GM19324 (cell line): Measurements from ENCODE around the gene FAM216B.
"Not testable (repeated sequence)": the region's sequence is repeated elsewhere in the genome, so short reads cannot be mapped to it uniquely, and the experiment has no call there.

ENCODE experiments used
- ATAC-seq: cut with Tn5 transposase; IDR thresholded peaks from one replicate; pipeline ENCODE4 v1.9.1; 2021; ENCODE audit warnings: mild to moderate bottlenecking, moderate library complexity; ENCODE audit not compliant: unreplicated experiment, low FRiP score

The FAM216B gene

DNA sequence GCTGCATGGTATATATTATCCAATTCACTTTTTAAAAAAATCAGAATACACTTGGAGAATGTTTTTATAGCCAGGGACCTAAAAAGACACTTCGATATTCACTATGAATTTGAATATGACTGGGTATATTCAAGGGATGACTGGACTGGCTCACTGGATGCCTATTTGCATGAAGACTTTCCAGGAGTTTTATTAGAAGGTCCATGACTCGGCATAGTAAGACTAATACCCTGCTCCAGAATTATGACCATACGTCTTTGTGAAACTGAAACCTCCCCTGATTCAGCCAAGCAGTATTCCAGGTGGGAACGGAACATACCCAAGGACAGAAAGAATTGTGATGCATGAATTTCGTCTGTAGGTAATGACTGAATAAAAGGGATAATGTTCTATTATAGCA is 3.9 kb upstream of the FAM216B start:
- no peak for ATAC-seq

DNA sequence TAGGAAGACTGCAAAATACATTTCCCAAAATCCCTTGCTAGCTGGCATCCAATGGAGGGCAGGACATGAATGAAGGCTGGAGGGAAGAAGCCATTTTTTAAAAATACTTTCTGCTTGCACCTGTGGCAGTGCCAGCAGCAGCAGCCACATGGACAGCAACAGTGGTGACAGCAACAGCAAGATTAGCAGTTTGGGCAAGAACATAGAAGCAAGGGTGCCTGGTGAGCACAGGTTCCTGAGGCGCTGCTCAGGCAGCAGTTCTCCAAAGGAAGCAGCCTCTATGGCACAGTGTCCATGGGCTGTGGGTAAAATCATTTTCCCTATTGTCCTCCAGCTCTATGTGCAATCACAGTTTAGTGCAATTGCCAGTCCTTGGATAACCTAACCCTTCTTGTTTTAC is 1.3 kb upstream of the FAM216B start:
- no peak for ATAC-seq

DNA sequence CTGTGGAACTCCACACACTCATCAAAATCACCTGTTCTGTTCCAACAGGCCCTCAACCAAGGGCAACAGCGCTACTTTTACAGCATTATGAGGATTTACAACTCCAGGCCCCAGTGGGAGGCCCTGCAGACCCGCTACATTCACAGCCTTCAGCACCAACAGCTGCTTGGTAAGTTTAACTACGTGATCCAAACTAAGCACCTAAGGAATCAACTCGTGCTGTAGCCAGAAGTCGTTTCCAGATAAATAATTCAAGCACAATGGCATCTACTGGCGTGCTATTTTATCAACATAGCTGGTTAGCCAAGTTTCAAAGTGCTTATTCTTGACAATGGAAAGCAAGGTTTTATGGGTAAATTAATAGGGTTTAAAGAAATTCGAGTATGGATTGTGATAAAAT is 5.3 kb downstream of the FAM216B start:
- ATAC-seq: no peak

DNA sequence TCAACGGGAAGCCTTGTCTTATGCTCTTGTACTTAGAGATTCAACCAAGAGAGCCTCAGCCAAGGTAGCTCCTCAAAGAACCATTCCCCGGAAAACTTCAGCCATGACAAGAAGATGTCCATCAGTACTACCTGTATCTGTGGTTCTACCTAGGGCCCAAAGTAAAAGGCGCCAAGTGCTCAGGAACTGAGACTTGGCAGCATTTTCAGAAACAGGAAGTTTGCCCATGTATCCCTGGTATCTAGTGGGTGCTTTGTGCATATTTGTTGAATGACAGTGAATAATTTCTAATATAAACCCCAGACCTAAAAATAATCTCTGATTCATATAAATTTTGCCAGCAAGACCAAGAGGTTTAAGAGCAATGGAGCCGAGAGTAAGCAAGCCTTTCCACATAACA is 7.2 kb downstream of the FAM216B start:
- no peak for ATAC-seq

DNA sequence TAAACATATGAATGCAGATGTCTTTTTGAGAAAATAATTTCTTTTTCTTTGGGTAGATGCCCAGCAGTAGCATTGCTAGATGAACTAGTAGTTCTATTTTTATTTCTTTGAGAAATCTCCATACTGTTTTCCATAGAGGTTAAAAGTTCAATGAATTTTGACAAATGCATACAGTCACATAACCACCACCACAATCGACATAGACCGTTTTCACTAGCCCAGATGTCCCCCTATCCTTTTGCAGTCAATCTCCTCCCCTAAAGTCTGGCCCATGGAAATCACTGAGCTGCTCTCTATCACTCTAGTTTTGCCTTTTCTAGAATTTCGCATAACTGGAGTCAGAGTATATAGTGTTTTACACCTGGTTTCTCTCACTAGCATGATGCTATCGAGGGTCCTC is 10.8 kb downstream of the FAM216B start:
- no peak for ATAC-seq

DNA sequence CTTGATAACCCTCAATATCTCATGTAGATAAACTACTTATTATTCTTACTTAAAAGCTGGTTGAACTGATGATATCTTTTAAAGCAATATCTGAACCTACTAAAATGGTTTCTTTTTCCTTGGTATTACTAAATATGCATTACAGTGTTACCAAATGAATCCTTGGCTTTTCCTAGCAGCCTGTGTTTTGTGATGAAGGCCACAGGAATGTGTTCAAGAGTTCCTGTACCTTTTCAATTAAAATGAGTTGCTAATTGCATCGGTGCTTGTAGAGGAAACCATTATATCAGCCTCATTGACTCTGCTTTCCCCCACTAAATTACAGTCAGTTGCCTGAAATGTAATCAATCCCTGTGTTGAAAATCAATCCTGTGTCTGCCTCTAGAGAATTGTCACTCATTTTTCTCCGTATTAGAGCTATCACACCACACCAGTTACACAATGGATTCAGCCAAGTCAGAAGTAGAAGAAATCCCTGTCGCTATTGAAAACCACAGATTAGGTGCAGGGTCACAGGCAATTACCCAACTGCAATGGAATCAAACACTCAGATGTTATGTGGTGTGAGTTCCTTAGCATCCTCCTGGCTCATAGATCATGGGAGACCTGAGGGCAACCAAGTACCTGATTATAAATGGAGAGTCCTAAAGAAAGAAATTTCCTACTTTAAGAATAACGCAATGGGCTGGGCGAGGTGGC is 13.3 kb downstream of the FAM216B start:
- no peak for ATAC-seq

DNA sequence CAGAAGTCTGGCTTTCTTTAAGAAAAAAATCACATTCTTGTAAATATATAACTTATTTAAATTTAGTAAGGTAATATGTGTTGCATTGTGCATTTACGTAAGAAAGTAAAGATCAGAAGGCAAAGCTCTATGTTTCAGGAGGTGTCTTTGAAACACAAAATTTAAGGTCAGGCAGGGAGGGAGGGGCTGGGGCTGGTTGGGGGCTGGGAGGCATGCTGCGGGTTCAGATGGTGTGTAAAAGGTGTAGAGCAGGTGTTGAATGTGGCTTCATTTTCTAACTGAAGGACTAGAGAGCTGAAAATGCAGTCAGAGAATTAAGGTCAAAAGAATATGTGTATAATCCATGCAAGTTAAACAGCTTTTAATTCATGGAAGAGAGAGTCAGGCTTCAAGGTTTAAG is 14.3 kb downstream of the FAM216B start:
- ATAC-seq: no peak

DNA sequence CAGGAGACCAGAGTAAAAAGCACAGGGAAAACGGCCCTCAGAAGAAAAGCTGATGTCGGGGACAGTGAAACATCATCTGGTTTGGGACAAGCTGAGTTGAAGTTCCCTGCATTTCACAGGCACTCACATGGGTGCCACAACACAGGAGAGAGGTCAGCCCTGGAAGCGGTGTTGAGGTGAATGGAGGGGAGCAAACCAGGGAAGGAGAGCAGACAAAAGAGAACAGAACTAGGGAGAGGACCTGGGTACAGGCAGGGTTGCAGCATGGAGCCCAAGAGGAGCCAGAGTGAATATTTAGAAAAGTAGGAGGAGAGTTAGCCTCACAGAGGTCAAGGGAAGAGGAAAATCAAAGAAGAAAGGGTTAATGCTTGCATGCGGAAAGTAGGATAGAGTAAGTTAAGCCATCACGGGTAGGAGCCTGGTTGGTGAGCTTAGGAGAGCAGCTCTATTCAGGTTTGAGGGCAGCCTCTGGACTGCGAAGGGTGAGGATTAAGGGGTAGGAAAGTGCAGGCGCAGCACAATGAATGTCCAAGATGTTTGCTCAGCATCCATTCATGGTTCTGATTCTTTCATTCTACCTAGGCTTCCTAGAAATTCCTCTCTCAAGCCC is 15.5 kb downstream of the FAM216B start:
- ATAC-seq: no peak

DNA sequence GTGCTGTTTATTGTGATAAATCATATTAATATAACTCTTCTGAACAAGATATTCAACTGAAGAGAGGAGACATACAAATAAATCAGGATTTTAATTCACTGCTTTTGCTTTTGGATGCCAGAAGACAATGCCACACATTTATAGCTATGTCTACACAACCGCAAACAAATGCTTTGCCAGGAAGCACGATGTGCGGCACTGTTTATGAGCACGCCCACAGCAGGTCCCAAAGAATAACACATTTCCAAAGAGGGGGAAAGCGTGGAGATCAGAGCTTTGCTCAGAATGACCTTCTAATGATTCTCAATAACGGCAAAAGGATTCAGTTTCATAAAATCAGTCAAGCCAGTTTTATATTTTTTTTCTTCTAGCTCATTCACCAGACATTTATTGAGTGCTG is 16.7 kb downstream of the FAM216B start:
- no peak for ATAC-seq

DNA sequence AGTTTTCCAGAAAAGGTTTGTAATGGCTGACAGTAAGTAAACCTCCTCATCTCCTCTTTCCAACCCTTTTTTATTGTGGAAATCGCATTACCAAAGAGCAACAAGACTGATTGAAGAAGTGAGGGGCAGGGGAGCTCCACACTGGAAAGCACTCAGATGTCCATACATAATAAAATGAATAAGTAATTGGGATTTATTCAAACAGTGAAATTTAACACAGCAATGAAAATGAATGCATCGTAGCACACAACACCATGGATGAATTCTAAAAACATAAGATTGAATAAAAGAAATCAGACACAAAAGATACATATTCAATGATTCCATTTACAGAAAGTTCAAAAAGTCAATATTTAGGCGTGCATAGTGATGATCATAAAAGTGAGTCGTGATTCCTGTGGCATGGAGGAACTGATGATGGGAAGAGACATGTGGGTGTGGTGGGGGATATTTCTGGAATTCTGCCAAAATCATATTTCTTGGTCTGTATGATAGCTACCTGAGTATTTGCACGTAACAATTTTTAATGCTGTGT is 18.8 kb downstream of the FAM216B start:
- no peak for ATAC-seq

DNA sequence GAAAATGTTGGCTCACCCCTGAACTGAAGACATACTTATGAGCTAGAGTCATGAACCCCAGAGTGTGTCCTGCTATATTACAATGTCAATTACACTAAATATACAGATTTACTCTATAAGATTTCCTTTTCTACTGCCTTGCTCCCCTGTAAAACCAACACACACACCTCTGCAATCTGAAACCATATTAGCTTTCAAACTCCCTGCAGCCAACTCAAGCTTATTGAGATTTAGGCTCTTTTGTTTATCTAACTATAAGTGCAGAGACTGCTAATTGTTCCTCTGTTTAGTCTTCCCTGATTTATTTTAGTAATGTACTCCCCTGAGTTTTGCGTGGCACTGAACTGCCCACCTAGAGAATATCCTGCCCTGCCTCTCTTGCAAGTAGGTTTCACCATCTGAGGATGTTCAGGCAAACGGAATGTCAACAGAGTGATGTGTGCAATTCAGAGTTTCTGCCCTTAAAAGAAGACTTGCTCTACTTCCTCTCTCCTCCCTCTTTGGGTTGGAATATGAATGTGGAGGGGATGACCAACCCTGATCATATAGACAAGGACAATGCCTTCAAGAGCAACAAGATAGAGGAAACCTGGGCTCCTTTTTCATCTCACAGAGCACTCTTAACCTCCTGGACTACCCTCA is 22.3 kb downstream of the FAM216B start:
- no peak for ATAC-seq

DNA sequence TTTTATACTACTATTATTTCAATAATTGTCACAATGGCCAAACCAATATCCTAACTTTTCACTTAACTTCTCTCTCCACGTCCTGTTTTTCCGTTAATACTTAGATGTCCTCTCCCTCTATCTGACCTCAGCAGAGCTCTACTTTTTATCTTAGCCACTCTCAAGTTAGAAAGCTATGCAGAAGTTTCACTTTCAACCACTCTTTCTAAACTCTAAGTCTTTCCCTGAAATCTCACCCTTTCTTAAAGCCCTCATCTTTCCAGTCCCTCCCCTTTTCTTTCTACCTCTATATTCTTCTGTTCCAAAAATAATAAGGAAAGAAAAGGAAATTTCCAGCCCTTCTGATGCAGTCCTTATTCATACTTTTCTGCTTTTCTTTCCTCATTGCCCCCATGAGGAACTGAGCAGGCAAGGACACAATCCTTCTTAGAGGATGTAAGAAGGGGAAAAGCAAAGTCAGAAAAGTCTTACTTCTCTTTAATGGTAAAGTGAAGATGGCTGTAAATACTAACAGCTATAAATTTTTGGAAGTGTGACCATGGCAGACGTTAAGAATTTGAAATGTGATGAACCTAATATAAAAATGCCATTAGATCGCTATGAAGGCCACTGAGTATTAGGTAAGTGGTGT is 23.0 kb downstream of the FAM216B start:
- ATAC-seq: no peak

DNA sequence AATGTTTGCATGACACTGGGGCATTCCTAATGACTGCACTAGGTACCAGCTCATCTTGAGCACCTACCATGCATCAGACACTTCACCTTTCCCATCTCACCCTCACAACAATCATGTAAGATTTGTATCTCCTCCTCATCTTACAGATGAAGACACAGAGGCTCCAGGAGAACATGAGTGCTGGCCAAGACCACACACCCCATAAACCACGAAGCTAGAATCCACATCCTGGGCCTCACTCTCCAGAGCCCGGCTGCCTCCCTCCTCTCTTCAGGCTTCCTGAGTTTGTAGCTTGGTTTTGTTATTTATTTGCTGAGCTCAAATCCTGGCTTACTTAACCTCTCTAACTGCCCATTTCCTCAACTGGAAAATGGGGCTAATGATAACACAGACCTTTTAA is 25.9 kb downstream of the FAM216B start:
- no peak for ATAC-seq

DNA sequence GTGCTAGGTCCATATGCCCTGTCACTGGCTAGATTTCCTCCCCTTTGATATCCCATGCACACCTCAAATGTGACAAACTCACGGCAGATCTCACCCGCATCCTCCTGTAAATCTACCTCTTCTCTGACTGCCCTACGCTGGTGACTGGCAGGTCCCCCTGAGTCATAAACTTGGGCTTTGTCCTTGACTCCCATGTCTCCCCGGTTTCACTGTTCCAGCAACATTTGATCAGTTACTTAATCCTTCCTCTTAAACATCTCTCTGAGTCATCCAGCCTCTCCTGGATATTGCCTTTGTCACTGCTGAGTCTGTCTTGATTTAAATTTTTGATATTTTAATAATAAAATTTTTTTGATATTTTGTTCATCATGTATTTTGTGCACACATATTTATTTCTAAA is 26.5 kb downstream of the FAM216B start:
- ATAC-seq: no peak

DNA sequence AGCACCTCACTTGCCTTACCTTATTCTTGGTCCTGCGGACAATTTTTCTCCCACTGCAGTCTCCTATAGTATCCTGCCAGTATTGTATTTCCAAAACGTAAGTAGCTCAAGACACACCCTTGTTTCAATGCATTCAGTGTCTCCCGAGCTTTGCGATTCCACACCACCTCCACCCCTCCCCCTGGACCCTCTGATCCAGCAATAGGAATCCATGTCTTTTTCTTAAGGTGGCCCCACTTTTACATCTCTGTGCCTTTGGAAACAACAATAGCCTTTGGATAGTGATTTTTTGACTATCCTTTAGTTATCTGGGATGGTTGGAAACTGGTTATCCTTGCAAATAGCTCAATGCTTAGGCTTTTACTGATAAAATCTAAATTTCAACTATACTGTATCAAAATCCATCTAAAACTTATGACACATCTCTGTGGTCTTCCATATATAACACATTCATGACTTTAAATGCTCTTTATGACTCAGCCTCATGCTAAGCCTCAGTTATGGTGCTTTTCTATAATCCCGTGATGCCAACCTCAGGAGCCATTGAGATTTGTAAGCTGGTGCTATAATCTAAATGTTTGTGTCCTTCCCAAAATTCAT is 27.1 kb downstream of the FAM216B start:
- ATAC-seq: no peak

DNA sequence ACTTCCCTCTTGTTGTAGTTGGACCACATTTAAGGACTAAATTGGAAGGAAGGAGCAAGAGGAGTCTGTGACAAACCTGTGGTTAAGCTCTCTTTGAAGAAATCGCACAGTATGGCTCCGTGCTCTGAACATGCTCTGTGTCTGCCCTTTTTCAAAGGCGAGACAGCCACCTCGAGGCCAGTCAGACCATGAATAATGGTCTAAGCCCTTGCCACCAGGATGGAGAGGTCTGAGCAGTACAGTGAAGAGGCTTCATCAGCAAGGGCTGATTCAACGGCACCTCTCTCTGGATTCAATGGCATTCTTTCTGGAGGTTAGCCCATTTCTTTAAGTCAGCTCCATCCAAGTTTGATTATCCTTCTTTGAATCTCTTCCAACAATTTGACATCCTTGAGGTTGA is 30.9 kb downstream of the FAM216B start:
- no peak for ATAC-seq

DNA sequence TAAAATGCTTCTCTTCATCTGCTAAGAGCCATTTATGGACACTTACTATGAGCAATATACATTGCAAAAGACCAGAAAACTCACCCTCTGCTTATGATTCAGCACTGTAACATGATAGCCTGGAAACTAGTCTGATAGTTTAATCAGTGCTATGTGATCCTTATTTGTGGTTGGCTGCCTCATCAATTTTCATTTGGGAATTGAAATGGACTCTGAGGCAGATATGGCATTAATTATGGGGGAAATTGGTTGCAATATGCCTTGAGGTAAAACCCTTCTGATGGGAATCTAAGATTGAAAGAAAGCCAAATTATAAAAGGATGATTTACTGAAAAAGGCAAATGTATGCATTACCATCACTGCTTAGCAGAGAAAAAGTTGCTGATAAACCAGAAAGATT is 33.5 kb downstream of the FAM216B start:
- ATAC-seq: no peak

DNA sequence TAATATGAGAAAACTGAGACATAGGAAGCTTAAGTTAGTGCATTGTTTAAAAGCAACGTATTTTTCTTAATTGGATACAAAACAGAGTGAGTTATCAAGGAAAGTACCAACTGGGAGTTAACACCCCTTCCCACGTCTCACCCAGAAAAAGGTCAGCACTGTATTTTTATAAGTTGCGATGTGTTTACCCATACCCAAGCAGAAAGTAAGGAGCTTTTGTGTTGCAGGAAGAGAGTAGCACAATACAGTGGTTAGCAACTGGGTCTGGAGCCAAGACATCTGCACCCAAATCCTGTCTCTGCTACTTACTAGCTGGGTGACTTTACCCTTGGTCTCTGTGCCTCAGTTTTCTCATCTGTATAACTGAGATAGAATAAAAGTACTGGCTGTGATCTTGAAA is 34.3 kb downstream of the FAM216B start:
- no peak for ATAC-seq

DNA sequence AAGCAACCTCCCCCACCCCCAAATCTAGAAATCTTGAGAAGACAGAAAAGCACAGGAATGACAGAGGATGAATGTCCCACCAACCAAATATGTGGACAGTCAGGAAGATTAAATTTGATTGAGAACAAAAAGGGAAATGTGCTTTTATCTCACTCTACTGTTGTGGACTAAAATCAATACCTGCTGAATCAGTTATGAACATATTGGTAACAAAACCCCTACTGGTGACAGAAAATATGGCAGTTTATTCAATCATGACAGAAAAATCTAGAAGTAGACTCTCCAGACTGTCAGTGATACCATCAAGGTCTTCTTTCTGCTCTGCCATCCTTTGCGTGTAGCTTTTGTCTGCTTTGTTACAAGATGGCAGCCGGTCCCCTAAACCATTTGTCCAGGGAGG is 35.2 kb downstream of the FAM216B start:
- no peak for ATAC-seq

DNA sequence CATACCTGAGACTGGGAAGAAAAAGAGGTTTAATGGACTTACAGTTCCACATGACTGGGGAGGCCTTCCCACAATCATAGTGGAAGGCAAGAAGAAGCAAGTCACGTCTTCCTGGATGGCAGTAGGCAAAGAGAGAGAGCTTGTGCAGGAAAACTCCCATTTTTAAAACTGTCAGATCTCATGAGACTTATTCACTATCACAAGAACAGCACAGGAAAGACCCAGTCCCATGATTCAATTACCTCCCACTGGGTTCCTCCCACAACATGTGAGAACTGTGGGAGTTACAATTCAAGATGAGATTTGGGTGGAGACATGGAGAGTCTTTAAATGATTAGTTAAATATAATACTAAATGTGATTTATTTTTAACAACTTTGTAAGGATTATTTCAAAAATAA is 38.3 kb downstream of the FAM216B start:
- ATAC-seq: not testable (repeated sequence)

DNA sequence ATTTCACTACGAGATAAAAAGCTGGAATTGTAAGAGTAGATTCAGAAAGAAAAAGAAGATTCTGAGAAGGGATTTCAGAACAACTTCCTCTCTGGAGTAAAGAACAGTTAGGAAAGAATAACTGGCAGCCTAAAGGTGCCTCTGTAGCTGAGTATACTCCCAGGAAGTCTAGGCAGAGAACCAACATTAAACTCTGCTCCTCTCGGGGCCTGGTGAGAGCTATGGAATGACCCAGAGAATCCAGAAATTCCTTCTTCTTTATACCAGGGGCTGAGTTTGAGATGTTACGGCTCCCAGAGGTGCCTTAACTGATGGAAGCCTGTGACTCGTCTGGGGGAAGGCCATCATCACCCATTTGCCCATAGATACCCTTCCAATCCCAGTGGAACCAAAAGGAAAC is 39.1 kb downstream of the FAM216B start:
- ATAC-seq: no peak
